SK-N-DZ (cell line): ENCODE data around the gene SMARCA4.
A peak's percentile ranks its signal among the peaks of the same experiment; 100 is the strongest.

ENCODE experiments used
- DNase-seq: peaks from one replicate; pipeline ENCODE4 v3.0.0-alpha.2; 2015; ENCODE audit warnings: low spot score

Gene SMARCA4

DNA sequence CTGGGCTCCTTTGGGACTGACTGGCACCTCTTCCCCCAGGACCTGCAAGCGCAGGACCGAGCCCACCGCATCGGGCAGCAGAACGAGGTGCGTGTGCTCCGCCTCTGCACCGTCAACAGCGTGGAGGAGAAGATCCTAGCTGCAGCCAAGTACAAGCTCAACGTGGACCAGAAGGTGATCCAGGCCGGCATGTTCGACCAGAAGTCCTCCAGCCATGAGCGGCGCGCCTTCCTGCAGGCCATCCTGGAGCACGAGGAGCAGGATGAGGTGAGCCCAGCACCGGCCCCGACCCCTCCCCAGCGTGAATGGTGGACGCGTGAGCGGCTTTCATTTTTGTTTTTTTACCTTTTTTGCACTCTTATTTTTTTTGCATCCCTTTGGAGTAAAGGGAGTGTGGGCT lies 72.4 kb downstream of the SMARCA4 start:
- DNase-seq, result no peak

DNA sequence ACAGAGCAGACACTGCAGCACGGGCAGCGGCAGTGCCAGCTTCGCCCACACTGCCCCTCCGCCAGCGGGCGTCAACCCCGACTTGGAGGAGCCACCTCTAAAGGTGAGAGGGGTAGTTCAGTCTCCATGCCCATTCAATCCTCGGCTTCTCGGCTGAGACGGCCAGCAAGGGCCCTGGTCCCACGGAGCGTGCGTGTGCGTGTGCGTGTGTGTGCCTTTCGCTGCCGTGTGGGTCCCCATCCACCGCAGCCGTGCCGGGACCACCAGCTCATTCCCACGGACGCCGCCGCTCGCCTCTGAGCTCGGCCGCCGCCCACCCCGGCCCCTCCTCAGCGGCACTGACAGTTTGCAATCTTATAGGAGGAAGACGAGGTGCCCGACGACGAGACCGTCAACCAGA lies 72.9 kb downstream of the SMARCA4 start:
- no peak for DNase-seq

DNA sequence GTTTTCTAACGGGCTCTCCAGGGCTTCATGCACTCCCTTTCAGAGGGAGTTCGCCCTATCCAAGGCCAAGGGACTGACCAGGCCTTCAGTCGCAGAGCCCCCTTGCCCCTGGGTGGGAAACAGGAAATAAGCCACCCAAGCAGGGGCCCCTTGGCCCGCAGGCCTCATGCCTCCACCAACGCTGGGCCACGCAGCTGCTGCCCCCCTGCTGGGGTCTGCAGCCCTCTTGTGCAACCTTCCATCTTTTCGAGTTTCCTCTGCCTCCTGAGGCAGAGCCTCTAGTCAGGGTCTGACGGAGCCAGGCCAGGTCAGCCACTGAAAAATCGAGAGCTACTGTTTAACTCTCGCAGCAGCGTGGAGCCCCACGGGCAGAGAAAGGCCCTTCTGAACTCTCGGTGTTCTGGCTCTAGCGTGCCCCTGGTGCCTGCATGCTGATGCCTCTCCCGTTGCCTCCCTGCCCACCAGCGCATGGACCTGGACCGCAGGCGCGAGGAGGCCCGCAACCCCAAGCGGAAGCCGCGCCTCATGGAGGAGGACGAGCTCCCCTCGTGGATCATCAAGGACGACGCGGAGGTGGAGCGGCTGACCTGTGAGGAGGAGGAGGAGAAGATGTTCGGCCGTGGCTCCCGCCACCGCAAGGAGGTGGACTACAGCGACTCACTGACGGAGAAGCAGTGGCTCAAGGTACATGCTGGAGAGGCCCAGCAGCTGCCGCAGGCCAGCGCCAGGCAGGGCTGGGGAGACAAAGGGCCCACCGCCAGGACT lies 73.8 kb downstream of the SMARCA4 start:
- no peak for DNase-seq

DNA sequence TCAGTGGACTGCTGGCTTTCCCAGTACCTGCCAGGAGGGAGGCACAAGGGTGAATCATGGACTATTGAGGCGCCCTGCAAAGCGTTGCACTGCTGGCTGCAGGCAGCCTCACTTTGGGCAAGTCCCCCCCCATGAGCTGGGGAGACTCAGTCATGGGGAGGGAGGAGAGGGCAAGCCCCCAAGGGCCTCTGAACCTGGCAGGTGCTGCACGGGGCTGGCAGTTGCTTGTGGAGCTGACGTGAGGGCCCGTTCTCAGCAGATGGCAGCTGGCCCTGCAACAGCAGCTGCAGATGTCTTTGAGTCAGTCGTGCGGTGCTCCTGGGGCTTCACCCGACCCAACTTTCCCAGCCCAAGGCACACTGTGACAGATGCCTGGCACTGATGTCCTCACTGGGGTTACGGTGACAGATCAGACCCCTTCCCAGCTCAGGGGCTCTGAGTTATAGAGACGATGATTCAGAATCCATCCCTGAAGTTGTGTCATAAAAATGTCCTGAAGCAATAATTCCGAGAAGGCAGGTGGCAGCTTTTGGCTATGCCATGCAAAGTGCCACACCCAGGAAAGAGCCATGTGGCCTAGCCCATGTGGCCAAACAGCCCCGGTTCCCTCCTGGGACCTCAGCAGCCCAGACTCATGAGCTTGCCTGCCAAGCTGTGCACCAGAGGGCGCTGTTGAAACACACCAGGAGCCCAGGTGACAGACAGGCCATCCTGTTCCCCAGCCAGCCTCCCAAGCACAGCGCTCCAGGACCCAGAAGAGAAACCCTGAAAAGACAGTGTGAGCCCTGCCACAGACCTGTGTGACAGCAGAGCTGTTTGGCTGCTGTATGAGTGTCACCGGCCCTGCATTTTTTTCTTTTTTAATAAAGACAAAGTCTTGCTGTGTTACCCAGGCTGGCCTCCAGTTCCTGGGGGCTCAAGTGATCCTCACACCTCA lies 74.9 kb downstream of the SMARCA4 start:
- DNase-seq, result peak; percentile 78

DNA sequence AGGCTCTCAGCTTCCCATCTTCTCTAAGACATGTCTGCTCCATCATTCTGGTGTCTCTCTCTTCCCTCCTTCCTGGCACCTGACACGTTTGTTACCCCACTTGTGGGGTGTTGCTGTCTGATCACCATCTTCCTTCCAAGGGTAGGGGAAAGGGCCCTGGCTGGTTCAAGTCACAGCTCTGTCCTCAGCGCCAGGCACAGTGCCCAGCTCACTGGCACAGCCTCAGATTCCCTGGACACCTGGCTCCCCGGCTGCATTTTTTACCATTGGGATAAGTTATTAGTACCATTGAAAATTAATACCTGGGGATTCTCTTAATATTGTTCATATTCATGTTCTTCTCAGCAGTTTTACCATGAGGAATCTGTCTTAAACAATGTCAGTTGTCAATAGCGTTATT lies 77.7 kb downstream of the SMARCA4 start:
- no peak for DNase-seq

DNA sequence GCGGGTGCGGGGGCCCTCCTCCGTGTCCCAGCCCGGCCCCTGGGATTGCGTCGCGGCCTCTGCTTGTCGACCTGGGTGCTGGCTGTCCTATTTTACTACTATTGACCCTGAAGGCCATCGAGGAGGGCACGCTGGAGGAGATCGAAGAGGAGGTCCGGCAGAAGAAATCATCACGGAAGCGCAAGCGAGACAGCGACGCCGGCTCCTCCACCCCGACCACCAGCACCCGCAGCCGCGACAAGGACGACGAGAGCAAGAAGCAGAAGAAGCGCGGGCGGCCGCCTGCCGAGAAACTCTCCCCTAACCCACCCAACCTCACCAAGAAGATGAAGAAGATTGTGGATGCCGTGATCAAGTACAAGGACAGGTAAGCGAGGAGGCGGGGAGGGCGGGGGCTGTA lies 80.4 kb downstream of the SMARCA4 start:
- DNase-seq, result no peak

DNA sequence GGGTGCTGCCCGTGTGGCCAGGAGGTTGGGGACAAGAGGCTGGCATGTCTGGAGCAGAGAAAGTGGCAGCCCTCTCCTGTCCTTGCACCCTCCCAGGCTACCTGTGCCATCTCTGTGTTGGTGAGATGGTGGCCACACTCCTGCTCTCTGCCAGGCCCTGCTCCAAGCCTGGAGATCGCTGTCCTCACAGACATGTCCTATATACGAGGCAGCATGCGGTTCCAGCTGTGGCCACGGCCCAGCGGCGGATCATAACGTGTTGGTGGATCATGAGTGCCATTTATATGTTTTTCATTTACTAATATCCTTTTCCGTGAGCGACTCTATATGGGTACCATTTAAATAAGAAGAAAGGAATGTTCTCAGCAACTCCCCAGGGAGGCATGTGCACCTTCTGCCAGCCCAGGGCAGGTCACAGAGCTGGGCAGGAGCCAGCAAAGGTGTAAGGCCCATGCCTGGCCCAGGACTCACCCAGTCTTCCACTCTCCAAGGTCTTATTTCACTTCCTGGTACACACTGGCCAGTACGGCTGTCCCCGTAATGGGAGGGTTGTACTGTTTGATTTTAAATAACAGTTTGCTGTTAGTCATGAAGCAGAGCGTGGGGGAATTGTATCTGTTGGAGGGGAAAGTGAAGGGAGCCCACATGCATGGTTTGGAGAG lies 81.3 kb downstream of the SMARCA4 start:
- DNase-seq, result no peak

DNA sequence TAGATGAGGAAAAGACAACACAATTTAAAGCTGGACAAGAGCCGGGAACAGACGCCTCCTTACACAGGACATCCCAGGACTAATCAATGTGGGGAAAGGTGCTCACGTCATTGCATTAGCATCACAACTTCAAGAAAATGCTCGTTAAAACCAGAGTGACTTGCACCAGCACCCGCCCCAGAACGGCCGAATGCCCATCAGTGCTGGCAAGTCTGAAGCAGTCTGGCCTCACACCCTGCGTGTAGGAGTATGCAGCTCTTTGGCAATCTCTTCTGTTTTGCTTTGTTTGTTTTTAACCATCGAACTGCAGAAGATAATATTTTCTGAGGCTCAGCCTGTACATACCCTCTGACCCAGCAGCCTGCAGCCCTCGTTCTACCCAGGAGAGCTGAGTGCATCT lies 83.6 kb downstream of the SMARCA4 start:
- DNase-seq, result no peak

DNA sequence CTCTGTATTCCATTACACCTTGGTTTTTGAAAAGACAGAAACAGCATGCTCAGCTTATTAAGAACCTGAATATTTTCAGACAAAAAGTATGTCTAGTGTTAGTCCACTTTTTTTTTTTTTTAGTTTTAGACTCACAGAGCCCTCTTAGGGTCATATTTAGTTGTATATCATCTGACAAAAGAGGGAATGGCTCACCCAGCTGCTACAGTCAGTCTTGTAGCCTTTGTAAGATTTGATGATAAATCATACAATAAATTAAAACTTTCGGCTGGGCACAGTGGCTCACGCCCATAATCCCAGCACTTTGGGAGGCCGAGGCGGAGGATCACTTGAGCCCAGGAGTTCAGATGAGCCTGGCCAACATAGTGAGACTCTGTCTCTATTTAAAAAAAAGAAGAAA lies 84.7 kb downstream of the SMARCA4 start:
- no peak for DNase-seq

DNA sequence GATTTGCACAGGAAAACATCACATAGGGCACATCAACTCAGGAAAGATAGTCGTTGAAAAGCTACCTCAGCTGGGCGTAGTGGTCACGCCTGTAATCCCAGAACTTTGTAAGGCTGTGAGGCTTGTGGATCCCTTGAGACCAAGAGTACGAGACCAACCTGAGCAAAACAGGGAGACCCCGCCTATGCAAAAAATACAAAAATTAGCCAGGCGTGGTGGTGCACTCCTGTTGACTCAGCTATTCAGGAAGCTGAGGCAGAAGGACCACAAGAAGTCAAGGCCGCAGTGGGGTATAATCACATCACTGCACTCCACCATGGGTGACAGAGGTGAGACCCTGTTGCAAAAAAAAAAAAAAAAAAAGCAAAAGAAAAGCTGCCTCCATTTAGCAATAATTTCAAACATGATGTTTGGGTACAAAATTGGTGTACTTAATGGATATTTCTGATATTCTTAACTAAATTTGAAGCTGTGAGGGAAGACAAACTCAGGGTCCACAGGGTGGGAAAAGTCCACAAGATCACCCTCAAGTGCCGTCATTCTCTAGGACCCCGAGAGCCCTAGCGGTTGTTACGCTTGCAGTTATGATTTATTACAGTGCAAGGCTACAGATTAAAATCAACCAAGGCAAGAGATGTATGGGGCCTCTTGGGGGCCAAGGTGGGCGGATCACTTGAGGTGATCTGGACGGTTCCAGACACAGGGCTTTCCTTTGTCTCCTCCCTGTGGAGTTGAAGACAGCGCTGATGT lies 86.0 kb downstream of the SMARCA4 start:
- peak; percentile 19 for DNase-seq

DNA sequence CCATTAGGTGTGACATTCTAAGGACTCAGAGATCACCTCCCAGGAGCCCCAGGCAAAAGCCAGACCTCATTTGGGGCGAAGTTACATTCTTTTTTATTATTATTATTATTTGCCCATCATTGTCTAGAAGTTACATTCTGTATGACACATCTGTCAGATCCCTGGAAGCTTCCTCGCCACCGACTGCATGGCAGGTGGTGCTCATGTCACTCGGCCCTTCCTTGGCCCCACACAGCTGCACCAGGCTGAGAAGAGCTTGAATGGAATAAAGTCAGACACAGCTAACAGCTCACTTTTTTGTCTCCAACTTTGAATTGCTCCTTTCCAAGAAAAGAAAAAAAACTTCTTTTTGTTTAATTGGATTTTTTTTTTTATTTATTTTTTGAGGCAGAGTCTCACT lies 87.0 kb downstream of the SMARCA4 start:
- DNase-seq, result no peak

DNA sequence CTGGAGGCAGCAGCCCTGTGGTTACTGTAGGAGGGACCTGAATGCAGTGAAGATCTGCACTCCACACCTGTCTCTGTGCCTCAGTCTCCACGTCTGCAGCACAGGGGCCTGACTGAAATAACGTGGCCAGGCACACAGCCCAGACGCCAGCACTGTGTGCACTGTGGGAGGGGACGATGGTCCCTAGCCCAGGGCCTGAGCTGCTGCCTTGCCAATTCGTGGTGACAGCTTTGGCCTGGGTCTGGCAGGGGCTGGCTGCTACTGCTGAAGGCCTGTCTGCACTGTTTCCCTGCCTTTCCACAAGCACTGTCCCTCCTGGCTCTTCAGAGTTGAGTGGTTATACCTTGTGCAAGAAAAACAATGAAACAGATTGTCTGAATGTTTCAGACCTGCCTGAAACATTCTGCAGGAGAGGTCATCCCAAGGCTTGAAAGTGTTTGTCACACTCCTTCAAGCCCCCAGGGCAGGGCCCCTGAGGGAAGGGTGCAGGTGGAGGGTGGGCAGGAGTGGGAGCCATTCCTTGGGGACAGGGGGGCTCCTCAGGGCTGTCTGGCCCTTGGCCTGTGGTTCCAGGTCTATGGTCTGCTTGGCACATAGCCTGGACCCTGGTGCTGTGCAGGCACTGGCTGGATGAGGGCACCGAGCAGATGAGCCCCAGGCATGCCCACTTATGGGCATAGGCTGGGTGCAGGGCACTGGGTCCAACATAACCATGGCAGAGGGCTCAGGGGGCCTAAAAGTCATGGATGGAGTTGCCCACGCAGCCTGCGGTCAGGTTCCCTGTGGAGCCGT lies 89.7 kb downstream of the SMARCA4 start:
- DNase-seq, result no peak

DNA sequence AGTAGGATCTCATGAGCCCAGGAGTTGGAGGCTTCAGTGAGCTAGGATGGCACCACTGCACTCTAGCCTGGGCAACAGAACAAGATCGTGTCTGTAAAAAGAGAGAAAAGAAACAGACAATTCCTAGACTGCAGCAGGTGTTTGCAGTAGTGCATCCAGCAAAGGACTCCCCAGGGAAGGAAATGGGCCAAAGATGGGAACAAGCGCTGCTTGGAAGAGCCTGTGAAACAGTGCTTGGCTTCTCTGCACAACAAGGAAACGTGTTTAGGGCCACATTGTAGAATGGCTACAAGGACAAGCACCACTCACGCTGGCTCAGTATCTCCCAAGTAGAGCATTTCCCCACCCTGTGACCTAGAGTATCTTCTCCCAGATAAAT lies 93.0 kb downstream of the SMARCA4 start:
- no peak for DNase-seq

DNA sequence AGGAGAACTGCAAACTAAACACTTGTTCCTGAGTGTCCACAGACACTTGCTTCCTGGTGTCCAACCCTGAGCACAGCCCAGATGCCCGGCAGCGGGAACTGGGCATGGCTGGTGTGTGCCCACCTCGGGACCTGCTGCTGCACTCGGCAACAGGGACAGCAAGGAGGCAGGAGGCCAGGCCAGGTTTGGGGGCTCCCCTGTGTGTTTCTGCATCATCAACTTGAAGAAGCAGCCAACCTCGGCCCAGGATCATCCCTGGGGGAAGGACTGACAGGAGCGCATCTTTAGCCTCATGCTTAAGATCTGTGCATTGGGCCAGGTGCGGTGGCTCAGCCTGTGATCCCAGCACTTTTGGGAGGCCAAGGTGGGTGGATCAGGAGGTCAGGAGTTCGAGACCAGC lies 93.4 kb downstream of the SMARCA4 start:
- DNase-seq, result no peak

DNA sequence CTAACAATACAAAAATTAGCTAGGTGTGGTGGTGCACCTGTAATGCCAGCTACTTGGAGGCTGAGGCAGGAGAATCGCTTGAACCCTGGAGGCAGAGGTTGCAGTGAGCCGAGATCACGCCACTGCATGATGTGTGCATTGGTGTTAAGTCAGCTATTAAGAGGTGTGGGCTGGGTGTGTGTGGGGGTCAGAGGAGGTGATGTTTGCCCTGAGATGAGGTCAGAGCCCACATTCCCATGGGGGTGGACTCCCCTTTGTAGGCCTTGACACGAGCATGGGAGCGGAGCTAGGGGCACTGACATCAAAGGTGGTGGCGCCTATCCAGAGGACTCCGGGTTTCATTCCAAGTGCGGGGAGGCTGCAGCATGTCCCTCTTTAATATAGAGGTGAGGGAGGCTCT lies 93.8 kb downstream of the SMARCA4 start:
- no peak for DNase-seq

DNA sequence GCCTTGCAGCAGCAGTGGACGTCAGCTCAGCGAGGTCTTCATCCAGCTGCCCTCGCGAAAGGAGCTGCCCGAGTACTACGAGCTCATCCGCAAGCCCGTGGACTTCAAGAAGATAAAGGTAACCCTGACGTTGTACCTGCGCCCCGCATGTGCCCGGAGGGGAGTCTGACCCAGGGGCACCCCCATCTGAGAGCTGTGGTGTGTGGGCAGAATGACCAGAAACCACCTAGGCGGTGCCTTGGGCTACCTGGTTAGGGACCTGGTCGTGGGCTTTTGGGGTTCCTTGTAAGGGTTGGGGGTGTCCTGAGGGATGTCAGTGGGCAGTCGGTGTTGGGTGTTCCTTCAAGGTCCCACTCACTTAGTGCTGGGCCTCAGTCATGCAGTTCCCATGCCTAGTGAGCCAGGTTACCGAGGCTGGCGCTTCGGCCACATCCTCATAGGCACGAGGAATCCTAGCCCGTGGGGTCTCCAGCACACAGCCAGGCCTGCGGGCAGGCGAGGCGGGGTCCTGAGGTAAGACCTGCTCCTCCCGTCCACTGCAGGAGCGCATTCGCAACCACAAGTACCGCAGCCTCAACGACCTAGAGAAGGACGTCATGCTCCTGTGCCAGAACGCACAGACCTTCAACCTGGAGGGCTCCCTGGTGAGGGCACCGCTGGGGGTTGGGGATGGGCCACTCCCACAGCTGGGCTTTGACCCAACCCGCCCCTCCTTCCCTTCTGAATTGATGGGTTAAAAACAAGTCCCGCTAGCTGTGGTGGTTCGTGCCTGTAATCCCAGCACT lies 97.6 kb downstream of the SMARCA4 start:
- no peak for DNase-seq

DNA sequence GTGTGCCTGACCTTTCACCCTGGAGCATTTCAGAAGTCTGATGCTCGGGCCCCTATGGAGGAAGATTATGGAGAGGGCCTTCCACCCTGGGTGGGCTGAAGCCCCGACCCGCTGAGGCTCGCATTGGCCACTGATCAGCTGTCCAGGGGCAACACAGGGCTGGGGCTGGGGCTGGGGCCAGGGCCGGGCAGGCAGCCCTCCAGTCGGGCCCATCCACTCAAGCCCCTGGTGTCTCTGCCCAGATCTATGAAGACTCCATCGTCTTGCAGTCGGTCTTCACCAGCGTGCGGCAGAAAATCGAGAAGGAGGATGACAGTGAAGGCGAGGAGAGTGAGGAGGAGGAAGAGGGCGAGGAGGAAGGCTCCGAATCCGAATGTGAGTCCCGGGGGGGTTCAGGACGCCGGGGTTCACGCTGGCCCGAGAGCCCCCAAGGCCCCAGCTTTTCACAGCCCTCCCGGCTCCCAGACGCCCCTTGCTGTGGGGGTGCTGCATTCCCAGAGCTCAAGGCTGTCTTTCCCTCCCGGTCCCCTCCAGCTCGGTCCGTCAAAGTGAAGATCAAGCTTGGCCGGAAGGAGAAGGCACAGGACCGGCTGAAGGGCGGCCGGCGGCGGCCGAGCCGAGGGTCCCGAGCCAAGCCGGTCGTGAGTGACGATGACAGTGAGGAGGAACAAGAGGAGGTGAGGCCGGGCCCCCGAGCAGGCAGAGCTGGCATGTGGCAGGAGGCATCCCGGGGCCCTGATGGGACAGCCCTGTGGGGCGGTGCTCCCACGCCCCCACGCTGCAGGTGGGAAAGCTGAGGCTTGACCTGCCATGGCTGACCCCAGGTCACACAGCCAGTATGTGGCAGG lies 98.9 kb downstream of the SMARCA4 start:
- no peak for DNase-seq

DNA sequence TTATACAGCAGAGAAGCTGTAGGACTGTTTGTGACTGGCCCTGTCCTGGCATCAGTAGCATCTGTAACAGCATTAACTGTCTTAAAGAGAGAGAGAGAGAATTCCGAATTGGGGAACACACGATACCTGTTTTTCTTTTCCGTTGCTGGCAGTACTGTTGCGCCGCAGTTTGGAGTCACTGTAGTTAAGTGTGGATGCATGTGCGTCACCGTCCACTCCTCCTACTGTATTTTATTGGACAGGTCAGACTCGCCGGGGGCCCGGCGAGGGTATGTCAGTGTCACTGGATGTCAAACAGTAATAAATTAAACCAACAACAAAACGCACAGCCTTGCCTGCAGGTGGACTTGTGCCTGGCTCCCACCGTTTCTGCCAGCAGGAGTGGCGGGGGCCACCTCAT lies 101.1 kb downstream of the SMARCA4 start:
- DNase-seq, result no peak

DNA sequence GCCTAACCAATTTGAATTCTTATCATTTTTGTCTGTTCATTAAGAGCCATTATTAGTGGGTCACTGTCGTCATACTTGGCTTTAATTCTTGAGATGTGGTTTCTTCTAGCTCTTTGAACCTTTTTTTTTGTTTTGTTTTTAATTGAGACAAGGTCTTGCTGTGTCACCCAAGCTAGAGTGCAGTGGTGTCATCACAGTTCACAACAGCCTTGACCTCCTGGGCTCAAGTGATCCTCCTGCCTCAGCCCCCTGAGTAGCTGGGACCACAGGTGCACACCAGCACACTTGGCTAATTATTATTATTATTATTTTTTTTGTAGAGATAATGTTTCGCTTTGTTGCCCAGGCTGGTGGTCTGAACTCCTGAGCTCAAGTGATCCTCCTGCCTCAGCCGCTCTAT lies 102.6 kb downstream of the SMARCA4 start:
- no peak for DNase-seq
